ENCODE data around the gene ADAM22.
"Not testable (repeated sequence)": the region's sequence is repeated elsewhere in the genome, so short reads cannot be mapped to it uniquely, and the experiment has no call there.

Gene ADAM22

DNA sequence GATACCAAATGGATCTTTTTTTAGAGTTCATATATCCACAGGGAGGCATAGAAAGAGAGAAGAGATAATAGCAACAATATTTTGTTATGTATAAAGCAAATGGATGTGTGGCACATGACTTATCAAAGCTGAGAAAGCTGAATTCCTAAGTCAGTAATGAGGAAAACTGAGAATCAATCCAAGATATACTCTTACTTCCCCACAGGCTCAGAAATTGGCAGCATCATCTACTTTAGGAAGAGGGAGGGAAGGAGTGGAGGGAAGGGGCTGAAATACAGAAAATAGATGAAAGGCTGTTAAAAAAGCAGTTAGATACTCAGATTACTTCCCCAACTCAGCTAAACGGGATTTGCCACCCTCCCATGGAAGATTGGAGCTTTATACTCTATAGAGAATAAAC is 222.3 kb downstream of the ADAM22 start:
- H4K20me1 ChIP-seq (ENCODE audit: insufficient read depth) = no peaks in the 10 kb centered on the region
- no peak overlapping the region for H3K4me2 ChIP-seq
- H3K79me2 ChIP-seq (ENCODE audit: insufficient read depth, low read depth) = no peaks in the 10 kb centered on the region
- TF ChIP-seq CTCF (conservative IDR thresholded peaks at IDR 0.05; ENCODE audit: low read depth, low read length) = no peak
- H3K27me3 ChIP-seq (ENCODE audit: insufficient read depth, low read depth) = no peaks in the 10 kb centered on the region
- no peaks in the 10 kb centered on the region for H3K4me1 ChIP-seq (ENCODE audit: low read depth, poor library complexity, severe bottlenecking)
- H3K27ac ChIP-seq = no peak overlapping the region
- H2AFZ ChIP-seq (ENCODE audit: low read depth) = no peak overlapping the region
- 0 out of 2 replicates have a peak, but pooled peaks cover 3% of the 10 kb centered on the region for H3K36me3 ChIP-seq (ENCODE audit: insufficient read depth)
- no peak overlapping the region for H3K4me3 ChIP-seq (IDR thresholded peaks at IDR 0.05; ENCODE audit: insufficient read depth, low read depth, low read length)
- no peak overlapping the region for H3K9ac ChIP-seq

DNA sequence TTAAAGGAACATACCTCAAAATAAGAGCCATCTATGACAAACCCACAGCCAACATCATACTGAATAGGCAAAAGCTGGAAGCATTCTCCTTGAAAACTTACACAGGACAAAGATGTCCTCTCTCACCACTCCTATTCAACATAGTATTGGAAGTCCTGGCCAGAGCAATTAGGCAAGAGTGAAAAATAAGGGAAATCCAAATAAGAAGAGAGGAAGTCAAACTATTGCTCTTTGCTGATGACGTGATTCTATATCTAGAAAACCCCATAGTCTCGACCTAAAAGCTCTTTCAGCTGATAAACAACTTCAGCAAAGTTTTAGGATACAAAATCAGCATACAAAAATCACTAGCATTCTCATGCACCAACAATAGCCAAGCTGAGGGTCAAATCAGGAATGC is 225.7 kb downstream of the ADAM22 start:
- H3K36me3 ChIP-seq (ENCODE audit: insufficient read depth); H3K4me2 ChIP-seq; H3K9ac ChIP-seq; H3K4me1 ChIP-seq (ENCODE audit: low read depth, poor library complexity, severe bottlenecking); H3K4me3 ChIP-seq (IDR thresholded peaks at IDR 0.05; ENCODE audit: insufficient read depth, low read depth, low read length); H3K27ac ChIP-seq; H2AFZ ChIP-seq (ENCODE audit: low read depth); H3K79me2 ChIP-seq (ENCODE audit: insufficient read depth, low read depth); H4K20me1 ChIP-seq (ENCODE audit: insufficient read depth); H3K27me3 ChIP-seq (ENCODE audit: insufficient read depth, low read depth): not testable (repeated sequence)

- Histone ChIP-seq H3K27ac (no peak overlapping the region), H3K27me3 (ENCODE audit: insufficient read depth, low read depth) (no peaks in the 10 kb centered on the region), H3K9ac (no peak overlapping the region), H3K4me1 (ENCODE audit: low read depth, poor library complexity, severe bottlenecking) (no peaks in the 10 kb centered on the region), H2AFZ (ENCODE audit: low read depth) (no peak overlapping the region), H3K36me3 (ENCODE audit: insufficient read depth) (no peaks in the 10 kb centered on the region), H4K20me1 (ENCODE audit: insufficient read depth) (no peaks in the 10 kb centered on the region), H3K4me3 (IDR thresholded peaks at IDR 0.05; ENCODE audit: insufficient read depth, low read depth, low read length) (no peak overlapping the region), H3K79me2 (ENCODE audit: insufficient read depth, low read depth) (no peaks in the 10 kb centered on the region), H3K4me2 (no peak overlapping the region)
- no peak for TF ChIP-seq CTCF (conservative IDR thresholded peaks at IDR 0.05; ENCODE audit: low read depth, low read length)
These were observed 231.6 kb downstream of the ADAM22 start for GRCh38 chr7:88165697-88166096.

- Histone ChIP-seq H3K9ac (no peak overlapping the region), H3K79me2 (ENCODE audit: insufficient read depth, low read depth) (no peaks in the 10 kb centered on the region)
These were observed 233.2 kb downstream of the ADAM22 start for GRCh38 chr7:88167223-88167622.

DNA sequence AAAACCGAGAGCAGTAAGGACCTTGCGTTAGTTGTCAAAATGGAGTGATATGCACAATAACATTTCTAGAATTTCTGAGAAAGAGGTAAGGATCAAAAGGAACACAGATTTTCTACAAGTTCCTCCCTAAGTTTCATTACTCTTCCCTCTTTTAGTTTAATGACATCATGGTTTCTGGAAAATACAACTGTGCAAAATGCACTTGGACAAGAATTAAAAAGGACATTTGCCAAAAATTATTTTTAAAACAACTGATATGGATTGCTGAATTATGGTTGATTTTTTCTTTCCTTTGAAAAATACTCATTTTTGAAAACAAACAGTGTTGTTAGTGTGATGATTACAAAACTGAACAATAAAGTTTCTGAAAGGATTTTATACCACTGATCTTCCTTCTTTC is 233.7 kb downstream of the ADAM22 start:
- TF ChIP-seq CTCF (conservative IDR thresholded peaks at IDR 0.05; ENCODE audit: low read depth, low read length) = no peak
- H3K79me2 ChIP-seq (ENCODE audit: insufficient read depth, low read depth) = no peaks in the 10 kb centered on the region
- H3K4me1 ChIP-seq (ENCODE audit: low read depth, poor library complexity, severe bottlenecking) = peaks cover 3% of the 10 kb centered on the region
- H3K9ac ChIP-seq = no peak overlapping the region
- no peak overlapping the region for H2AFZ ChIP-seq (ENCODE audit: low read depth)
- H3K4me2 ChIP-seq = no peak overlapping the region
- H3K36me3 ChIP-seq (ENCODE audit: insufficient read depth) = no peaks in the 10 kb centered on the region
- H4K20me1 ChIP-seq (ENCODE audit: insufficient read depth) = no peaks in the 10 kb centered on the region
- no peak overlapping the region for H3K4me3 ChIP-seq (IDR thresholded peaks at IDR 0.05; ENCODE audit: insufficient read depth, low read depth, low read length)
- H3K27ac ChIP-seq = no peak overlapping the region
- no peaks in the 10 kb centered on the region for H3K27me3 ChIP-seq (ENCODE audit: insufficient read depth, low read depth)

More at GRCh38 chr7:88167223-88167622, 233.2 kb downstream of the ADAM22 start:
- Histone ChIP-seq H2AFZ (ENCODE audit: low read depth) (no peak overlapping the region), H3K4me3 (IDR thresholded peaks at IDR 0.05; ENCODE audit: insufficient read depth, low read depth, low read length) (no peak overlapping the region), H3K36me3 (ENCODE audit: insufficient read depth) (no peaks in the 10 kb centered on the region), H4K20me1 (ENCODE audit: insufficient read depth) (no peaks in the 10 kb centered on the region), H3K27me3 (ENCODE audit: insufficient read depth, low read depth) (no peaks in the 10 kb centered on the region), H3K4me1 (ENCODE audit: low read depth, poor library complexity, severe bottlenecking) (no peaks in the 10 kb centered on the region), H3K27ac (no peak overlapping the region), H3K4me2 (no peak overlapping the region)
- no peak for TF ChIP-seq CTCF (conservative IDR thresholded peaks at IDR 0.05; ENCODE audit: low read depth, low read length)
